DMS79 treated with DMSO at 0.1 percent for 48 hours (cell line): ENCODE measurements around the gene NR2F2.

Experiments used
- DNase-seq: peaks from one replicate; lab custom pipeline; 2025; lab: John Stamatoyannopoulos, UW

NR2F2 gene

DNA sequence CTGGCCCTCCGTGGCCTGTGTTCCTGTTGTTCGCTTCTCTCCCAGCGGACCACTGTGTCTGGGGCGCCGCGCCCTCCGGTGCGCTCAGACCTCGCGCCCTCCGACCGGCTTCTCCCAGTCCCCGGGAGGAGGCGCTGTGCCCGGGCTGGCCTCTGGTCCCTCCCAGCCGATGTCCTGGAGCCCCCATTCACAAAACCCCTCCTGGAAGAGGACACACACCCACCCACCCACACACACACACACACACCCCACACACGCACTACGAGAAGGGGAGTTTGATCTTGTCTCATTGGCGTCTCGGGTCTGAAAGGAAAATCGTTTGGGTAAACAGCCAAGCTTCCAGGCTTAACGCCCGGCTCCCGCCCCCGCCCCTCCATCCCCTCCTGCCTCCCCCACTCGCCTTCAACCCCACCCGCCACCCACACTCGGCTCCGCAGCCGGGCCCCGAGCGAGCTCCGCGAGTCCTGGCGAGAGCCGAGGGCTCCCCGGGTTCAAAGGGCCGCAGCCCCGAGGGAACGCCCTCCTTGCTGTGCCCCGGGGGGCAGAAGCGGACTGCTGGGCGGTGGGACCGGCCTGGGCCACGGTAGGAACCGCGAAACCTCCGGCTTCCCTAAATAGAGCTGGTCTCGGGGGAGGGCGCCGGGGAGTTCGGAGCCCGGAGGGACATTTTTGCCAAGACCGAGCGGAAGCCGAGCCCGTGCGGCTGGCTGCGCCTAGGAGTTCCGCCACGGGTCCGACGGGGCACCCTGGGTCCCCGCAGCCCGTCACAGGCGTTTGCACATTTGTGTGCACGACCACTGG is 23.6 kb downstream of the NR2F2 start:
- no peak for DNase-seq

DNA sequence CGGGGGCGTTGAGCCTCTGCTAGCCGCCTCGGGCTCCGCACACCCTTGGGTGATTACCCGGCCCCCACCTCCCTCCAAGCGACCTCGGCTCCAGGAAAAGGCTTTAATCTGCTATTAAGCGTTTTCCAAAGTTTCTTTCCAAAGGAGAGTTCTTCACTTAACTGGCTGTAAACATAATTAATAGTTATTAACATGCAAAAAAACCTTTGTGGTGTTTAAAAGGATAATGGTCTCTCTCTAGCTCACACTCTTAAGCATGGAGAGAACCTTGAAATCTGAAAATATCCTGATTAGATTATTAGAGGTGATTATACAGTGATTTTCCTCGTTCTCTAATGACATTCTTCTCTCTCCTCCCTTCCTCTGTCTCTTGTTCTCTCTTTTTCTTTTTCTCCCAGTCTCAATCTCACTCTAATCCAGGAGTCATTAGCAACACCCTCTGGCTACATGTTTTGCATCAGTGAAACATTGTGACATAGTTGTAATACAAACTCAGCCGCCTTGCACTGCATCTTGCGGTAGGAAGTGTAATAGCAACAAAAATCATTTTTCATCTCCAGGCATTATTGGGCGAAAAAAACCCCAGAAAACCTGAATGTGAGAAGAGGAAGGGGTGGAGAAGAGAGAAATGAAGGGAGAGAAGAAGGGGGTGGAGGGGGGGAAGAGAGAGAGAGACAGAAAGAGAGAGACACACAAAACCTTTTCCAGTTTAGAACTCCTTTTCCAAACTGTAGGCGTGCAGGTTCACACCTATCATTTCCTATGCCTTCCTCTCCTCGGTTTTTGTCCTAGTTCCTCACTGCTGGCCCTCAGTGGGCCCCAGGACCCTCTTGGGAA is 24.4 kb downstream of the NR2F2 start:
- no peak for DNase-seq

DNA sequence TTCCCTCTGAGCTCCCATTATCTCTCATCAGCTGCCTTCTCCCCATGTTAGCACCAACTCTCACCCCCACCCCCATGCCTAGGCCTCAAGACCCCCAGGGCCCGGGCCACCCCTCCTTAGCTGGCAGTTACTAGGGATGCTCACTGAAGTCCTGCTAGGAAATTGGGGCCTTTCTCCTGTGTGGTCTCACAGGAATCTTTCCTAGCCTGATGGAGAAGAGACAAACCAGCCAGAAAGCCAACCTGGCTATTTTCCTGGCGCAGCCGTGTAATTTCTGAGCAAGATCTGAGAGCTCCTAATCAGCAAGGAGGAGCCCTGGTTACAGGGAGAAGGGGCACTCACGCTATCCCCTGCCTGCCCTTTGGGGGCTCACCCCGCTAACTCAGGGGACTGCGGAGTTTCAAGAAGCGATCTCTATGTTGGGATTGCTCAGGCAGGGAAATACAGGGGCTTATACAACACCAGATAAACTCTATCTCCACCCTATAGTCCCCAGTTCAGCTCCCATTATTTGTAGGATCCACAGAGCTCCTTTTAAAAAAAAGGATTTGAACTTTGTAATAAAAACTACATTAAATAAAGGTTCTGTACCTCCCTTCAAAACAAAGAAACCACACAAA is 25.2 kb downstream of the NR2F2 start:
- no peak for DNase-seq

DNA sequence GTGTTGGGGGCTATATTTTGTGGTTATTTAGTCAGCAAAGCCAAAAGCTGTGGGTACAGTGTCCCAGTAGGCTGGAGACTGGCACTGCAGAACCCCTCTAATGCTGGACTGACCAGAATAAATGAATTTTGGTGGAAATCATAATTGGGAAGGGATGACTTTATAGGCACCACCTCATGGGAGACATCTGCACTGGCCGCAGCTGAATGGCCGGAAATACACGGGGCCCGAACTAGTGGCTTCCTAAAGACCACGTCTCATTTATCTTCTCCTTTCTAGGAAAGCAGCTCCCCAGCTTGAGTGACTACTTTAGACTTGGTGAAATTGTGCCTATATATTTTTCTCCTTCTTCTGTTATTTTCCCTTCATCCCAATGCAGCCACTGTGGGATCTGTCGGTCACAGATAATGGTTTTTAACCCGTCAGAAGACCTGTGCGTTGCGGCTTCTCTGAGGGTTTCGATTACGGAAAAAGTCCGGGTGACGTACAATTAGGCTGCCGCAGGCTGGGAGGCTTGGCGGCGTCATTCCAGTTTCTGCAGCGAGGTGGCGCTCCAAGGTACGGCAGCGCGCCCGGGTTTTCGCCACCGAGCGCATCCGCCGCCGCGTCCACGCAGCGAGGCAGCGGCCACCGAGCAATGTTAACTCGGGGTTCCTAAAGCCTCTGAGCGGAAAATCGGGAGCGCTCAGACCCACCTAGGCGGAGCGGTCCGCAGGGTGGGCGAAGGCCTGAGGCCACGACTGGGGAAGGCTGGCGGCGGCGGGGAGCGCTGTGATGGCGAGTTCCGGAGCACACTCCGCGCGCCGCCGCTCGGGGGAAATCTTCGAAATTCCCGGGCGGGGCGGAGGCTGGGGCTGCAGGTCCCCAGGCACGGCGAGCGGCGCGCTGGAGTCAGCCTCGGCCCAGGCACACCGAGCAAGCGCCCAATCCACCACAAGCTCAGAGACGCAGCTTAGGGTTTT is 26.3 kb downstream of the NR2F2 start:
- peak; percentile 34 for DNase-seq

DNA sequence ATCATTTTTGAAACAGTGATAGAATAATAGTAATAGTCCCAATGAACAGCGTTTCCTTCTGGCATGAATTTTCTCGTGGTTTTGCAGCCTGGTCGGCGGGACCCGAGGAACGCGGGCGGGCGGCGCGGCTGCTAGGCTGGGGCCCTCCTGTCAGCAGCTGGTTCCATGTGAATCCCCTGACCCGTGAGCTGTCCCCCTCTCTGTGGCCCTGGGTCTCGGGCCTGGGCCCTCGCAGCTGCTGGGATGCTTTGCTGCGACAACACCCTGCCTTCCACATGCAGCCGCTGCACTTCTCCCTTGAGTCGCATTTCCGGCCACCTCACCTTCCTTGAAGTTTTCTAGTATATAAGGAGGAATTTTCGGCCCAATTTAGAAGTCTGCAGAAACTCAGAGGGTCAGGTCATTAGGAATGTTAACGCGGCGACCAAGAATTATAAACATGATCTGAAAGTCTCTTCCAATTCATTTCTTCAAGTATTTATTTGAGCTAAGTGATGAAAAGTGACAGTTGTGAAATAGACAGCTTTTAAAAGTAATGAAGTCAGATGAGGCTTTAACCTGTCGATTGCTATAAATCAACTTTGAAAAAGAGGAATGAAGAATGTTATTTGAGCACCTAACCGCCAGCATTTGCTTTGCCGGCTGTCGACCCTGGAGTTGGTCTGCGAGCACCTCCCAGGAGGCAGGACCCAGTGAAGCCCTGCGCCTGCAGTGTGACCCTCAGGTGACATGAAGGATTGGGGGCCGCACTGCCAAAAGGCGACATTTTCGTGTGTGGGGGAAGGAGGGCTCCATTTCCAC is 27.7 kb downstream of the NR2F2 start:
- DNase-seq: no peak

DNA sequence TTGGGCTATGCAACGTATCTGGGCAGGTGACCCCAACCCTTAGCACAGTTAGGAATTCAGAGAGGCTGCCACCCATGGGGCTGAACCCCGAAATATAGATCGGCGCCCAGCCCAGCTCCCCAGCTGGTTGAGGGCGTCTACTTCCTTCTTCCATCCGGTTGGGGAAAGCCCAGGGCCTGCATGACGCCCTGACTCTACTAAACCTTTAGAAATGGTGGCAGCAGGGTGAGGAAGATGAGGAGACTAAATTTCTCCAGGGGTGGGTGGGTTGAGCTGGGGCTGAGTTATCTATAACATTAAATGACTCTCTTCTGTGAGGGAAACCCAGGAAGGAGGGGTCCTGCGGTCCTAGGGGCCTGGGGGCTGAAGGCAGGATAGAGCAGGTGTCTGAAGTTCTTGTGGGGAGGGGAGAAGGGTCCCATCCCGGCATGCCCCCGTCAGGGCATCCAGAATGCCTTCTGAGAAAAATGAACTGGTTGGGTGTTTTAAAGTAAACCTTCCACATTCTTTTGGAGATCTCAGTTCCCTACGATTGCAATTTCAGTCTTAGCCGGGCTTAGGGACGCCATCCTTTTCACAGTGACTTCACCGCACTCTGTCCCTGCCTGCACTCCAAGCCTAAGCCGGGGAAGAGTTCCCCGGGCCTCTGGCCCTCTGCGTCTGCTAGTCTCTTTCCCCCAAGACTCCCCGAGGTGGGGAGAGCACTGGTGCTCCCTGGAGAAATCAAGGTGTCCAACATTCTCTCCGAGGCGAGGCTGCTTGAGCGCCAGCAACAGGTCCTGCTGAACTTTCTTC is 28.5 kb downstream of the NR2F2 start:
- DNase-seq: no peak

DNA sequence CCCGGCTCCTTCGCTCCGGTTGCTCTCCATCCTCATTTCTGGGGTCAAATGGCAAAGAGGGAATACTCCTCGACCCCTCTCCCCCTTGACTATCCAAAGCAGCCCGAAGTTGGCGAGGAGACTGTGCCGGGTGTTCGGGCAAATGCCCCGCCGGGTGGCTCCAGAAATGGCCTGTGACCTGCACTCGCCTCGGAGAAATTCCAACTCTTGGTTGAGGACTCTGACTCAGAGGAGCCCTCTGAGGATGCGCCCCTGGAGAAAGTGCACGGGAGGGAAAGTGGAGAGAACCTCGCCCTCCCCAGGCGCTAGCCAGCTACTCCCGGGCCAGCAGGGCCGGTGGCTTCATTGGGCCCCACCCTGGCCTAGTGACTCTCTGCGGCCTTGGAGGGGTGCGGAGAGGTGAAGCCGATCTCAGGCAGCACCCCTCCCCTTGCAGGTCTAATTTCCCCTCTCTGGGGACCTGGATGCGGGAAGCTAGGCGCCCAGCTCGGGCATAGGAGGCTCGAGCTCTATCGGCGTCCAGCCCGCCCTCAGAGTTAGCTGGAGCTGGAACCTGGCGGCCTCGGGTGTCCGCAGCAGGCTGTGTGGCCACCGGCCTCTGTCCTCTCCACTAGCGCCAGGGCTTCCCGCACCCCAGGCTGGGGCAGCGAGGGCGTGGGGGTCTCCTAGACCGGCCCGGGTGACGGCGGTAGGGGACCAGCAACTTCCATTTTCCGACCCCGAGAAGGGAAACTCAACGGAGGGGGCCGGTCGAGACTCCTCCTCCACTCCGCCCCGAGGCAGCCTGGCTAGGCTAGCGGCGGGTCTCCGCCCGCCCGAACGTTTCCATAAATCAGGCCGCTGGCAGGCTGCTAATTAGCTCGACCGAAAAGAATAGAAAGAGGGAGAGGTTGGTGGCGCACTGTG is 29.4 kb downstream of the NR2F2 start:
- no peak for DNase-seq

DNA sequence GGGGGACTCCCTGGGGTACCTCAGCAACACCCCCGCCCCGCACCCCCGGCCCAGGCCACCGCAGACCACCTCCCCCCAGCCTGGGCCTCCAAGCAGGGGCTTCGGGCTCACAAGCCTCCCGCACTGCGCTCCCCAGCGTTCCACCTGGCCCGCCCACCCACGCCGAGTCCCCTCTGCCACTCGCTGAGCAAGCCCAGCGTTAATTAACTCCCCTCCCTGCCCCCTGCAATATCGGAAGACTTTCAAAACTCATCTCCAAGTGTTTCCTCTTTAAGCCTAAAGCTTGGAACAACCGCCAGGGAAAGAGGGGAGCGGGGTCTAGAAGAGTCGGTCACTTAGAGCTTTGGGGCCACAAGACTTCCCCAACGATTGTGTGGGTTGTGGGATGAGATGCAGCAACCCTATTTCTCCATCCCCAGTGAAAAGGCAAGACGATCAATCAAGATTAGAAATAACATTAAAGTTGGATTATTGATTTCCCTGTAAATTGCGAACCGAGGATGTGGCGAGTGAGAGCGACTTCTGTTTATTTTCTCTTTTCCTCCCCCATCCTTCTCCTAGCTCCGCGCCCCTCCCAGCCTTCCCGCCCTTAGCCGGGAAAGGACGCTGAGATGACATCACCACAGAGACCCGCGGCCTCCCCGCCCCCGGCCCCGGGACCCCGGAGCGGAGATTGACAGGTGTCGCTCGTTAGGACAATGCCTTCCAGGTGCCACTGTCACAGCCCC is 30.2 kb downstream of the NR2F2 start:
- no peak for DNase-seq

DNA sequence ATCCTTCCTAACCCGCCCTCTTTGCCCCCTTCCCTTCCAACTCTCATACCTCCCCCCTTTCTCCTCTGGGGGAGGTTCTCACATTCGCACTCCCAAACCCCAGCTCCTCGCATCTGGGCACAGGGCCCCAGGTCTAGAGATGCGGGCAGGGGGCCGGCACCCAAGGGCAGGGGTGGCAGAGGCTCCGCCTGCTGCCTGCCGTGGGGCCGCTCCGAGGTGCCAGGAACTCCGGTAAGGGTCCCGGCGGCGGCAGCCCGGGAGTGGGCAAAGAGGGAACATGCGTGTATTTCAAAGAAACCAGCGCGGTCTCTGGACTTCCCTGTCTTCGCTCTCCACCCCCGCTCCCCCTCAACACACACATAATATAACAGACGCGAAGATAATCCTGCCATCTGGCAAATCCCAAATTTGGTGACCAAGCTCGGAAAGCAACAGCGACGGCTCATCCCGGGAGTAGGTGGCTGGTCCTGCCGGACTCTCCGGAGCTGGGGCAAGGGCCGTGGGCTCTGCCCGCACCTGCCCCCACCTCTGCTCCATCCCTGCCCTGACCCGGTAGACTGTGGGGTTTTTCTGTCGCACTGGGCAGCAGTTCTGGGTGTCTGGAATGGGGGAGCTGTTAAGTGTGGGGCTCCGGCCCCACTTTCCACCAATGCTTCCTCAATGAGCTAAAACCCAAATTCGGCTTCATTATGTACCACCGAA is 31.0 kb downstream of the NR2F2 start:
- DNase-seq: no peak

DNA sequence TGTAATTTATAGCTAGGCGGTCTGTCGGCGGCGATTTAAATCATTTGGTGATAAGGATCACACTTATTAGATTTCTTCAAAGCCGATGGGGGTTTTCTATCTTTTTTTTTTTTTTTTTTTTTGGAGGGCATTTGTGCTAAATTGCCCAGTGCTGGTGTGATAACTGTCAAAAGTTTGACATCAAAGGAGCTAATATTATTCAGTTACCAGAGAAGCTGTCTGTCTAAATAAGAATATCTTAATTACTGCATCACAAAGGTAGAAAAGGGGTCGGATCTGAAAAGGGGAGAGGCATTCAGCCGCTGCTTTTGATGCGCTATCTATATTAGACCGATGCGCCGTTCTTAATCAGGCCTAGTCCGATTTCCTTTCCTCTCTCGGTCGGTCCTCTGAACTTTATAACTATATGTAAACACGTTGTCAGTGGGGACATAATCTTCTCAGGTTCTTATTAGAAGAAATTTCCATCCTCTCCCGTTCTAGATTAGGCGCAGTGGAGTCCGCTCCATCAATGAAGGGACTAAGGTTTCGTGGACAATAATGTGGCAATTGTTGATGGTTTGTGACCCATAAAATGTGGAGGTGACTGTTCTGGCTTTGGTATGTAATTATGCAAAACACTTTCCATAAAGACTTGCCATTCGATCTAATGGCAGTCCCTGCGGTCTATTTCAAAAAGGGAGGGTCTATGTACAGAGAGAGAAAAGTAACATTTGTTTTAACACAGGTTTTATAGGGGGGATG is 31.7 kb downstream of the NR2F2 start:
- no peak for DNase-seq

DNA sequence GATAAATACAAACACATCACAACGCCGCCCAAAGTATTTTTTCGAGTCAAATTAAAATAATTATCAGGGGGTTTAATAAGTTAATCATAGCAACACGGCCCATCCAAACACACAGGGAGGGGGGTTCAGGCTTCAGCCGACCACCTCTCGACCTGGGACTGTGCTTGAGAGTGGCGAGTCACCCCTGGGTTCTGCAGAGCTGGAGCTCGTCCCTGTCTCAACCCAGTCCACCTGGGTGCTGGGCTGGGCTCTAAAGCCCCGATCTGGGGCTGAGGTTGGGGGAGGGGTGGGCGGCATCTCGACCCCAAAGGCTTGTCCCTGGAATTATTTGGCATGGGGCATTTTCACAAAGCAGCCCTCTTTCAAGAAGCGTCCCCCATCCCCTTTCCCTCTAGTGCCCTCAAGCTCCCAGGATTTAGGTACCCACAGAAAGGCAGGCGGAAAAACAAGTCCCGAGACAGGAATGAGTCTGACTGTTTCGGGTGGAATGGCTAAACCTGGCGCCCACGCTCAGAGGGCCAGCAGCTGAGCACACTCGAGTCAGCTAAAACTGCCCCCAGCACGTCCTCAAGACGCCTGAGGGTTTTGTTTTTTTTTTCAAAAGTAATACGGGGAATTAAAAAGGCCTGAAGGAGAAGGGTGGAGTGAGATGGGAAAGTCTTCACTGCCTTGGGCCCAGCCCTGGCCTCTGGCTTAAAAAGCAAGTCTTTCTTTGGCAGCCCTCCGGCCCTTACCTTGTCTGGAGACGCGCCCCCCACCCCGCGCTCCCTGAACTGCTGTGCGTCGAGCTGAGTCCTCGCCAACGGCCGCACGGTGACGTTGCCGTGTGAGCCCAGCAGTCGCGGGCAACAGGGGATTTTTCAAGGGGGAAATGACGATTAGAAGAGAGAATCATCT is 32.5 kb downstream of the NR2F2 start:
- no peak for DNase-seq

DNA sequence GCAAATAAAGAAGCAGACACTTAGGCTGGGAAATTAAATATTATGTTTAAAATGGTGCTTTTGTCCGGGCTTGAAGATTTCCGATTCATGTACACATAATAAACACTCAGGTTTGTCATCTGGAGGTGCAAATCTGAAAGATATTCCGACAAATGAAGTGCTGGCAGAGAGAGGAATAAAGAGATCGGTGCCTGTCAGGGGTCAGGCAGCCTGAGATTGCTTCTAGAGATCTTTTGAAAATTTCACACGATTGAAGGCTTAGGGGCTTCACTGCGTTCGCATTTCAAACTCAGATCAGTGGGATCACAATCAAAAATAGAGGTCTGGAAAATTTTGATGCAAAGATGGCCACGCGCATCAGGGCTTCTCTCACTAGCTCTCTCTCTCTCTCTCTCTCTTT is 33.2 kb downstream of the NR2F2 start:
- DNase-seq: no peak

DNA sequence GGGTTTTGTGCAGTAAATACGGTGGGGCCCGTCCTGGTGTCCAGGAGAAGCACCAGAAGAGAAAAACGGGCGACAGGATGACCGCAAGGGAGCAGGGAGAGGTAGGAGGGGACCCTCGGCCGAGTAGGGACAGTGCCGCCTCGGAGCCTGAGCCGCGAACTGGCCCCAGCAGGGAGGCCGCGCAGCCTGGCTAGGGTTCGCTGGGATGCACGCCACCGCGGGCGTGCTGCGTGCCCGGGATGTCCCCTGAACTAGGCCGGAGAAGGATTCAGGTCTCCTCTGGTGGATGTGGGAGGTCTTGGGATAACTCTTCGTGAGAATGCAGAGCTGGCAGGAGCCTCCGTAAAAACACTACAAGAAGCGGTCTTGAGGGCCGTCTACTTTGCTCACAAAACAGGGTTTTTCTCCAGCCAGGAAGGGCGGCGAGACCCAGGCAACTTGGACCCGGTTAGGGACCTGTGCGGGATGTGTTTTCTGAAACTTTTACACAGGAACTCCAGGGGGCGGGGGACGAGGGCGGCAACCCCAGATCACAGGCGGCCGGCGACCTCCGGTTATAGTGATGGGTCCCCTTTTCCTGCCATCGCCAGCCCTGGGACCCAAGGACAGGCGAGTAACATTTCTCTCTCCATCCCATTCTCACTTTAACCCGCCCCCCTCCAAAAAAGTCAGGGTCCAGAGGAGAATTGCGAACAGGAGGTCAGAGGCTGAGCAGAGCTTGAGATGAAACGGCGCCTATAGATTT is 35.5 kb downstream of the NR2F2 start:
- no peak for DNase-seq

DNA sequence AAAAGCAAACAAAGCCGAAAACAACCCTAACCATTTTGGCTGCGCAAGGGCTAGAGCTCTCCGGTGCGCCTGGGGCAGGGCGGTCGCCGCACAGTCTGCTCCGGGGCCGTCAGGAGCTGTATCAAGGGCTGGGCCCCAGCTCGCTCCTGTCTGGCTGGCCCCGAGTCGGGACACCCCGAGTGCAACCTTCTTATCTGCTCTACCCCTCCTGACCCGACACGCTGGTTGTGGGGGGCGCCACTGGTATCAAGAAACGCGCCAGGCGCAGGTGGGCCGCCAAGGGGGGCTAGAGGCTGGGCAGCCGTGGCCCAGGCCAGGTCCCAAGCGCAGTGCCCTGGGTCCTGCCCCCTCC is 36.0 kb downstream of the NR2F2 start:
- no peak for DNase-seq
